ENCODE measurements around the gene POLR3G. TPM values are rescaled to one million over a fixed set of nuclear protein-coding genes. Genes with fewer than 3 reads are reported as not detected.

The POLR3G gene
- total and polyA plus RNA-seq, 2 of the 13 experiments (the other 11 are each of a cell fraction or from before 2014, with no cell fraction given), result 1.2 to 7.3 TPM

- TF ChIP-seq KIAA2018 (CRISPR knock-in tag; IDR thresholded peaks at IDR 0.05; ENCODE audit: borderline replicate concordance) (no peak), ZNF607 (CRISPR knock-in tag; IDR thresholded peaks at IDR 0.05; ENCODE audit: borderline replicate concordance) (no peak), YEATS2 (CRISPR knock-in tag; IDR thresholded peaks at IDR 0.05; ENCODE audit: borderline replicate concordance) (no peak), CREB3 (CRISPR knock-in tag; IDR thresholded peaks at IDR 0.05) (no peak)
Observed at GRCh38 chr5:90530736-90531487, 56.2 kb downstream of the POLR3G start (continued).

Data from HepG2 (cell line).